Hepatic stellate cell (primary cell): ENCODE measurements around the gene DEFB108B.
"Not testable (repeated sequence)": the region's sequence is repeated elsewhere in the genome, so short reads cannot be mapped to it uniquely, and the experiment has no call there.

Source experiments
- DNase-seq: peaks from one replicate; pipeline ENCODE4 v3.0.0; 2011; ENCODE audit warnings: low spot score

Gene DEFB108B

GRCh38 chr11:71813481-71814355 is 19.3 kb upstream of the DEFB108B start:
- DNase-seq: peak; percentile 58

DNA sequence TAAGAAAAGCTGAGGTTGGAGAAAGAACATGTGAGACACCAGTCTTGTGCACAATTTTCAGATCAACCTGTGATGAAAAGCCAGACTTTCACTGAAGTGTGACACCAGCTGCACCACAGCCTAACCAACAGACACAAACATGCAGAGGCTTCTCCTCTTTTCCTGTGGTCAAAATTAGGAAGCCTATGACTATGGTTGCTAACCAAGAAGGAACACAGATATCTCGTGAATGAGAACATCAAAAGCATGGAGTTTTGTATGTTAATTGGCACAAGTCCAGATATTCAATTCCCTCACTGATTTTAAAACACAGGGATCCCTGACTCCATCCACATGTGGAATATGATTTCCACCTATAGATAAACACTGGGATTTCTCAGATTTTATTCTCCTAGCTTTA is 11.5 kb upstream of the DEFB108B start:
- DNase-seq: not testable (repeated sequence)

GRCh38 chr11:71829247-71829646 is 3.8 kb upstream of the DEFB108B start:
- not testable (repeated sequence) for DNase-seq

DNA sequence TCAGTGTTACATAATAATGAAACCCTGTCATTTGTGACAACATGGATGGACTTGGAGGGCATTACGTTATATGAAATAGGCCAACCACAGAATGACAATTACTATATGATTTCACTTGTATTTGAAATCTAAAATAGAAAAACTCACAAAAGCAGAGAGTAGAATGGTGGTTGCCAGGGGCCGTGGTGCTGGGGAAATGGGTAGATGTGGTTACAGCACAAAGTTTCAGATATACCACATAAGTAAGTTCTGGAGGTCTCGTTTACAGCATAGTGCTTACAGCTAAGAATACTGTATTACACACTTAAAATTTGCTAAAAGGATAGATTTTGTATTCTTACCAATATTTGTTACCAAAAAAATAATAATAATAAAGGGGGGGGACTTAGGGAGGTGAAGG is 3.3 kb upstream of the DEFB108B start:
- DNase-seq: not testable (repeated sequence)

DNA sequence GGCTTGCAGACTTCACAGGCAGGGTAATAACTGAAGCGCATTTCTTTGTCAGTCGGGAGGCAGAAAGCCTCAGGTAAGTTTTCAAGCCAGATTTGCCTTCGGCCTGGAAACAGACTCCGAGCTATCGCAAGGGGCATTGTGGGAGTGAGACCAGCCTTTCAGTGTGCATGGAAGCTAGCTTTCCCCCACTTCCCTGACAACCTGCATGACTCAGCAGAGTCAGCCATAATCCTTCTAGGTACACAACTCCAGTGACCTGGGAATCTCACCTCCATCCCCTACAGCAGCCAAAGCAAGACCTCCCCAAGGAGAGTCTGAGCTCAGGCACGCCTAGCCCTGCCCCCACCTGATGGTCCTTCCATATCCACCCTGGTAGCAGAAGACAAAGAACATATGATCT is 9.7 kb downstream of the DEFB108B start:
- not testable (repeated sequence) for DNase-seq

DNA sequence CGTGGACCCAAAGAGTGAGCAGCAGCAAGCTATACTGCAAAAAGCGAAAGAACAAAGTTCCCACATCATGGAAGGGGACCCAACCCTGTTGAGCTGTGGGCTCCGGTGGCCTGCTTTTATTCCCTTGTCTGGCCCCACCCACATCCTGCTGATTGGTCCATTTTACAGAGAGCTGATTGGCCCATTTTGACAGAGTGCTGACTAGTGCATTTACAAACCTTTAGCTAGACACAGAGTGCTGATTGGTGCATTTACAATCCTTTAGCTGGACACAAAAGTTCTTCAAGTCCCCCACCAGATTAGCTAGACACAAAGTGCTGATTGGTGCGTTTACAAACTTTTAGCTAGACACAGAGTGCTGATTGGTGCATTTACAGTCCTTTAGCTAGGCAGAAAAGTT is 10.4 kb downstream of the DEFB108B start:
- DNase-seq: not testable (repeated sequence)

DNA sequence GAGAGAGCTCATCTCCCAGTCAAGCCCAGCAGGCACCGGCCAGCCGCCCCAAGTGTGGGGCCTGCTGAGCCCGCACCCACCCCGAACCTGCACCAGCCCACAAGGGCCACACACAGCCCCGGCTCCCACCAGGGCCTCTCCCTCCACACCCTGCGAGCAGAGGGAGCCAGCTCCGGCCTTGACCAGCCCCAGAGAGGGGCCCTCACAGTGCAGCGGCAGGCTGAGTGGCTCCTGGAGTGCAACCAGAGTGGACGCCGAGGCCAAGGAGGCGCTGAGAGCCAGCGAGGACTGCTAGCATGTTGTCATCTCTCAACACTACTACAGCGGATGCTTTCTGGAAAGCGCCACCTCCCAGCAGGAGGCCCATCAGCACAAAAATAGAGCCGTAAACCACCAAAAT is 10.9 kb downstream of the DEFB108B start:
- no peak for DNase-seq

- DNase-seq: not testable (repeated sequence)
Measured at GRCh38 chr11:71853895-71854294, 20.9 kb downstream of the DEFB108B start.

GRCh38 chr11:71855880-71856279 is 22.9 kb downstream of the DEFB108B start:
- DNase-seq: not testable (repeated sequence)

DNA sequence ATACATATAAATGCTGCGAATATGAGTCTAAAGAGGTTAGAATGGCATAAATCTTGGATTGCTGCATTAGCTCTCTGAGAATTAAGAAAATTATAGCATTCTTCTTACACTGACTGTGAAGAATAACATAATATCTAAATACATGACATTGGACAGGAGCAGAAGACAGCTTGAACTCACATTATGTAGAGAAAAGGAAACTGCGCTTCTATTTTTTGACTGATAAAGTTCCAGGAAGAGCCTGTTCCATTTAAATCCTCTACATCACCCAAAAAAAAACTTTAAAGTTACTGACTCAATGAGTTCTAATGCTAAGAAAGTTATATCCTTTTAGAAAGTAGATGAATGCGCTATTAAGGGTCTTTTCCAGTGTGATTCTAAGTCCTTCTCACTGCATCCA is 27.8 kb downstream of the DEFB108B start:
- DNase-seq: not testable (repeated sequence)

DNA sequence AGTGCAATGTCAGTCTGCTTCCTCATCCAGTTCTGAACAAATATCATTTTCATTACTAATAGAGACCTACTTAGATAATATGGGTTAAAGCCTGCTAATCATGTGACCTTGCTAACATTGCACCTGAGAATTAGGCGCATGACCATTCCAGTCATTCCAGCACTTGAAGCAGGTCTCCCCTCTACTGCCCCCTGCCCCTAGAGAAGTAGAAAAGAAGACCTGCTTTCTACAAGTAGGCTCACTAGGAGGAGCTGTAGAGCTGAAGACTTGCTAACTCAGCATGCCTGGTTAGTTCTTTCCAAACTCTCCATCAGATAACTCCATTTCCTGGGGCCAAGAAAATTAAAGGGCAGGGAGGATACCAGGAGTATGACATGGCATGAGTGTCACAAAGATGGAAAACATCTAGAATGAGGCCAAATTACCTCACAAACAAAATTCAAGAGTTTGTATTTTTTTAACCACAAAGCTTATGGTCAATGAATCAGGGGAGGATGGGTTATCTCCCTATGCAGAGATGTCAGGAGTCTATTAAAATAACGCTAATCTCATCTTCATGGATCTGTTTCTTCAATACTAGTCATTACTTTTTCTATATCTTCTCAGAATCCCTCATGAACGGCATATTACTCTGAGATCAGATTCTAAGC is 31.1 kb downstream of the DEFB108B start:
- not testable (repeated sequence) for DNase-seq

- not testable (repeated sequence) for DNase-seq
Measured at GRCh38 chr11:71867209-71867608, 34.2 kb downstream of the DEFB108B start.

GRCh38 chr11:71869931-71870330 is 36.9 kb downstream of the DEFB108B start:
- not testable (repeated sequence) for DNase-seq

GRCh38 chr11:71870661-71871060 is 37.7 kb downstream of the DEFB108B start:
- DNase-seq: not testable (repeated sequence)

GRCh38 chr11:71876262-71876661 is 43.3 kb downstream of the DEFB108B start:
- DNase-seq: not testable (repeated sequence)

GRCh38 chr11:71878059-71878458 is 45.1 kb downstream of the DEFB108B start, which contains the start of gene DEFB131B:
DEFB131B (plus strand) TSS chr11:71878453; CDS start chr11:71878453, 0 bp downstream.
- not testable (repeated sequence) for DNase-seq

DNA sequence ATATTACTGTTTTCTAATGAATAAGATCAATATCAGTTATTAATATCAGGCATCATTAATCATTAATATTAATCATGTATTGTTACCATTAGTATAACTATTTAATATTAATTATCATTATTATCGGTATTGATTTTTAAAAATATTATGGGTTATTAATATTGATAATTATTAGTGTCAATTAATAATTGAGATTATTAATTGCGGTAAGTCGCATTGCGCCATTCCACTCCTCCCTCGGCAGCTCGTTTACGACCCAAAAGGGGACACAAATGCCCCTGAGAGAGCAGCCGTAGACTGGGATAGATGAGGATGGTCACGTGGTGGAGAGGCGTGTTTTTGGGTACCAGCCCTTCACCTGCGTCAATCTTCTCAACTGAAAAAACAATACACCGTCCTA is 52.8 kb downstream of the DEFB108B start:
- not testable (repeated sequence) for DNase-seq
